Measurements from ENCODE around the gene STRN4. TPM values are rescaled to one million over a fixed set of nuclear protein-coding genes. Genes with fewer than 3 reads are reported as not detected.
A peak's percentile ranks its signal among the peaks of the same experiment; 100 is the strongest.

STRN4 gene
- total and polyA plus RNA-seq, 5 donors, result 39.3 to 69.8 (median 49.7) TPM

- intact Hi-C loops (cut with DNase I), result no loop called here
- no peaks in the 10 kb centered on the region for H3K4me1 ChIP-seq (ENCODE audit: control insufficient read depth, insufficient read depth, low read length)
- DNase-seq, result peak in 2 of 3 donors; percentile 33 to 54
- H3K4me3 ChIP-seq (ENCODE audit: low read length), result no peak overlapping the region
- peak; percentile 47 for ATAC-seq
- H3K9me3 ChIP-seq (ENCODE audit: control insufficient read depth, low read length), result no peaks in the 10 kb centered on the region
- H3K27ac ChIP-seq (ENCODE audit: low read length), result no peak overlapping the region
- H3K27me3 ChIP-seq (ENCODE audit: control insufficient read depth, insufficient read depth), result no peaks in the 10 kb centered on the region
- WGBS, result 93% methylated on average over 21 of the region's 21 CpGs
Observed at GRCh38 chr19:46674416-46675178, 71.7 kb downstream of the STRN4 start.

- DNase-seq (no peak), ATAC-seq (no peak)
- Histone ChIP-seq H3K27me3 (ENCODE audit: control insufficient read depth, insufficient read depth) (no peaks in the 10 kb centered on the region), H3K4me1 (ENCODE audit: control insufficient read depth, insufficient read depth, low read length) (no peaks in the 10 kb centered on the region), H3K9me3 (ENCODE audit: control insufficient read depth, low read length) (no peaks in the 10 kb centered on the region), H3K27ac (ENCODE audit: low read length) (no peak overlapping the region), H3K4me3 (ENCODE audit: low read length) (no peak overlapping the region)
- intact Hi-C loops (cut with DNase I), result no loop called here
Observed at GRCh38 chr19:46670813-46671212, 75.4 kb downstream of the STRN4 start.

Small RNA genes lying within 50 kb of the gene (microRNA-seq; reads per million reads assigned to microRNA genes)
- gene MIR320E, result 1.3 to 13.9 reads per million in 2 donors

Other genes with a start within 250 kb of the STRN4 start
- gene CALM3, start 145.1 kb downstream of the STRN4 start, total RNA-seq, result 100 to 1,000 TPM; 232 to 357 (median 343) TPM
- 365 TPM for gene CALM3, start 145.1 kb downstream of the STRN4 start, polyA plus RNA-seq
- 10 to 100 TPM in 2 of 4 donors, 1 to 10 TPM in 2; 7.6 to 13.5 (median 9.5) TPM for gene PTGIR, start 121.4 kb downstream of the STRN4 start, total RNA-seq
- 6.7 TPM for gene PTGIR, start 121.4 kb downstream of the STRN4 start, polyA plus RNA-seq
- 1 to 10 TPM; 3.0 to 7.4 (median 4.7) TPM for gene GNG8, start 110.2 kb downstream of the STRN4 start, total RNA-seq
- gene GNG8, start 110.2 kb downstream of the STRN4 start, polyA plus RNA-seq, result not detected
- 10 to 100 TPM; 24.6 to 46.5 (median 37.2) TPM for gene DACT3, start 85.3 kb downstream of the STRN4 start, total RNA-seq
- 28.3 TPM for gene DACT3, start 85.3 kb downstream of the STRN4 start, polyA plus RNA-seq
- 10 to 100 TPM; 14.2 to 16.6 (median 14.8) TPM for gene PRKD2, start 29.3 kb downstream of the STRN4 start, total RNA-seq
- gene PRKD2, start 29.3 kb downstream of the STRN4 start, polyA plus RNA-seq, result 11.3 TPM
- 10 to 100 TPM; 15.0 to 22.7 (median 21.0) TPM for gene FKRP, start 393 bp downstream of the STRN4 start, total RNA-seq
- 15.9 TPM for gene FKRP, start 393 bp downstream of the STRN4 start, polyA plus RNA-seq
- gene SLC1A5, start 42.1 kb upstream of the STRN4 start, total RNA-seq, result 10 to 100 TPM; 16.9 to 45.6 (median 24.7) TPM
- gene SLC1A5, start 42.1 kb upstream of the STRN4 start, polyA plus RNA-seq, result 15.9 TPM
- gene AP2S1, start 104.4 kb upstream of the STRN4 start, total RNA-seq, result 100 to 1,000 TPM in 1 of 4 donors, 10 to 100 TPM in 3; 83.0 to 102 (median 93.9) TPM
- gene AP2S1, start 104.4 kb upstream of the STRN4 start, polyA plus RNA-seq, result 90.5 TPM
- 10 to 100 TPM; 71.5 to 85.6 (median 77.1) TPM for gene ARHGAP35, start 114.5 kb upstream of the STRN4 start, total RNA-seq
- 46.6 TPM for gene ARHGAP35, start 114.5 kb upstream of the STRN4 start, polyA plus RNA-seq

Data from right cardiac atrium (tissue), 5 donors.